ENCODE data around the gene LYPD6B.
A peak's percentile ranks its signal among the peaks of the same experiment; 100 is the strongest.

Gene LYPD6B

DNA sequence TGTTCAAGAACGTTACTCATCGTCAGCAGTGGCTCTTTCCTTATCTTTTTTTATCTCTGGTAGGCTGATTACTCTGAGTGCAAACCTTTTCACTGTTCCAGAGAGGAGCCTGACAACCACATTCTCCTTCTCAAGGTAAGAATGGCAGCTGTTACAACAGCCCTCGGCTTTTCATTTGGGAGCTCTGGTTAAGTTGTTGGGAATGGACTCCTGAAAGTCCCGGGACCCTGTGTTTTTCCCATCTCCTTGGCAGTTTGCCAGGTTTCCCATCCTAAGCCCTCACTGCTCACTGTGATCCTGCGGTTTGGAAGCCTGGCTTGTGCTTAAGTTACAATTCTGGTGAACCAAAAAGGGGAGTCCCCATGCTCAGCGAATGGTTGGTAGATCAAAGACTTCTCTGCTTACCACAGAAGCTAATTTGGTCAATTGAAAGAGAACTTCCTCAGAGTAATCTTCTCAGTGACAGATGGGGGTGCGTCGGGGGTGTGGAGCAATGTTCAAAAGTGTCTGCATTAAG lies 122.3 kb downstream of the LYPD6B start:
- no peak for DNase-seq (ENCODE audit: low read depth in 2 of 2)

DNA sequence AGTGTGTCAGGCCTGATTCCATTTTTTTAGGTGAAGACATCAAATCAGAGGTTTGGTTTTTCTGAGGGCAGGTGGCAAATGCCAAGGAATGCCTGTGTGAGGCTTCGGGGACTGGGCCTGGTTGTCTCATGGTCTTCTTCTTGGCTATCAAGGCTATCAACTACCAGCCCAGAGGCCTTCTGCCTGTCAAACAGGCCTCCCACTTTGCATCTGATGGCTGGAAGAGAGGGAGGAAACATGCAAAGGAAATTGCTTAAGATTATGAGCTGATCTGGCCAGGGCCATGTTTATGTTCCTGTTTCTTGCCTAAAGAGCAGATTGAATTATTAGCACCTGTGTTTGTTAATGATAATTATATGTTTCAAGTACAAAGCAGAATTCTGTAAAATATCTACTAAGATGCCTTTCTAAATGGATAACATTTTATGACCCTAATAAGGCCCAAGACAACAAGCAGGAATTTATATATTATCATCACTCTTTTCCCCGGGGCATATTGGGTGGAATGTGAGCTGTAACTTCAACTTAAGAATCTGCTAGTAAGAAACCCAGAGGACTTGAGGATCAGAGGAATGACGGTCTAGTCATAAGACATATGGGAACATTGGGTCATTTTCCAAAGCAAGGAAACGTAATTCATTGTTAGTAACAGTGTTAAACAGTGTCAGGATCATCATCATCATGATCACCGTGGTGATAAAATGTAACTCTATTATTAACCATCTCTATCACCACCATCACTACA lies 123.2 kb downstream of the LYPD6B start:
- DNase-seq (ENCODE audit: low read depth in 2 of 2), result no peak

DNA sequence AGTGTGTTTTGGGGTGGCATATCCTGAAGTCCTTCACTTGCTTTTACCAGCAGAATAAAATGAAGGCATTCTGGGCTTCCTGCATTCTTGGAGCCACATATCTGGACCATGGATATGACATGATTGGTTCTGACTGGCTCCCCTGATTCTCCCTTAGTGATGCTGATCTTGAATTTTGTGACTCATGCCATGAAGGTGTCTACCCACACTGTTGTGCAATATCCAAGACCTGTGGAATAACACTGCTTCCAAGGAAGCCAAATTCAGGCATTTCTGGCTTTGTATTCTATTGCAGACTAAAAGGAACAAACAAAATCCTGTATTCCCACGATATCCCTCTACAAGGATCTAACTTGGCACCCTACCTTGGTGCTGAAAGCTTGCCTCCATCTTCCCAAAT lies 125.8 kb downstream of the LYPD6B start:
- no peak for DNase-seq (ENCODE audit: low read depth in 2 of 2)

DNA sequence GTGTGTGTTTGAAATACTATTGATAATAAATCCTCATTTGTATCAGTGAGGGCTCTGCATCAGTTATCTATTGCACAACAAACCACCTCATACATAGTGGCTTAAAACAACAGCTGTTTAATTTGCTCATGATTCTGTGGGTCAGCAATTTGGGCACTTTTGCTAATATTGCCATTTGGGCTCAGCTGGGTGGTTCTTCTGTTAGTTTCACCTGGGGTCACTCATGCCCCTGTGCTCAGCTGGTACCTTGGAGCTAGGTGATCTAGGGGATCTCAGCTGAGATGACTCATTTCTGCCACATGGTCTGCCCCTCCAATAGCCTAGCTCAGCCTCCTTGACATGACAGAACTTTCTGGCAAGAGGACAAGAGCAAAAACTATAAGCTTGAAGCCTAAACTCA lies 126.3 kb downstream of the LYPD6B start:
- no peak for DNase-seq (ENCODE audit: low read depth in 2 of 2)

DNA sequence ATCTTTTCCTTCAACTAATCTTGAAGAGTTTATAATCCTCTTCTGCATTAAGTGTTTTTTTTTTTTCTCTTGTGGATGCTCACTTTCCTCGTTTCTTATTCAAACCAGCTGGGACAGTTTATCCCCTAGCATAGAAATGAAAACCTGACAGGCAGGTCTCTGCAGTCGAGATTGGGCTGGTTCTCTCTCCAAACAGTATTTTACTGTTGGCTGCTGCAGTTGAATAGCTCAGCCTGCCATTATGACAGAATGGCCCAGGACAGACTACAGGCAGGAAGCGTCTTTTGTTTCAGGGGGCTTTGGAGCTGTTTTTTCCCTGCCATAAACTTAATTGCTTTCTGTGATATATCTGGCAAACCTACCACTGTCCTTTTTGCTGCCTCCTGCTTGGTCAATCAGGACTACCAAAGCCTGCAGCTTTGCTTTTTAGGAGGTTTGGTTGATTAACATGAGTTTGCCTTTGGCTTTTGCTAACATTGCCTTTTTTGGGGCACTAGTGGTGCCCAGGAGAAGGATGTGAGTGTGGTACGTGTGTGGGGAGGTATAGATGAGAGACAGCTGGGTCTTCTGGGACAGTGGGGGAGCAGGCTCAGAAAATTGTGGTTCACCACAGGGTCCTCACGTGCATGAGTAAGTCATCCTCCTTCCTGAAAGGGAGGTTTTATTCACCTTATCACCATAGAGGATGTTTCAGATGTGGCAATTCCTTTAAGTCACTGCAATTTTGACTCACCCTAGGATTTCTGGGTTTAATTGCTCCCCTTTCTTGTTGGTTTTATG lies 128.7 kb downstream of the LYPD6B start:
- DNase-seq (ENCODE audit: low read depth in 2 of 2), result no peak

DNA sequence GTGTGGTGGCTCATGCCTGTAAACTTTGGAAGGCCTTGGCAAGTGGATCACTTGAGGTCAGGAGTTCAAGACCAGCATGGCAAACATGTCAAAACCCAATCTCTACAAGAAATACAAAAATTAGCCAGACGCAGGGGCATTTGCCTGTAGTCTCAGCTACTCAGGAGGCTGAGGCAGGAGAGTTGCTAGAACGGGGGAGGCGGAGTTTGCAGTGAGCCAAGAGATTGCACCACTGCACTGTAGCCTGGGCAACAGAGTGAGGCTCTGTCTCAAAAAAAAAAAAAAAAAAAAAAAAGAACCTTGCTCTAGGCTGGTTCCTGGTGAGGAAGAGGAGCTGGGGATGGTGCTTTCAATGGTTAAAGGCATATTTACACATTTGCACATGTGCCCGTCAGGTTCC lies 129.4 kb downstream of the LYPD6B start:
- no peak for DNase-seq (ENCODE audit: low read depth in 2 of 2)

DNA sequence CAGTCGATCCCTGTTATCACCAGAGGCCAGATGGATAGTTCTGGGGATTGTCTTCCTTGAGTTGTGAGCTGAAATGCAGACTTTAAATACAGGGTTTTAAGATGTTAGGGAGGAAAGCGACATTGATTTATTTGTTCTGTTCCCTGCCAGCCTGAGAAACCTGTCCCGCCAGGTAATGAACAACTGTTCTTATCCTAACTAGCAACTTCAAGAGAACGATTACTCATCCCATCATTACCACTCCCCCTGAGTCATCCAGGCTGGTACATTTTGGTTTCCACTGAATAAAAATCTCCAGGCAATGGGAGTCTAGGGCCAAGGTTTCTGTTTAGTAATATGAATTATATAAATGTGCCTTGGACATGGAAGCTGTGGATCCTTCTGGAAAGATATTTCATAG lies 131.2 kb downstream of the LYPD6B start:
- DNase-seq (ENCODE audit: low read depth in 2 of 2), result no peak

DNA sequence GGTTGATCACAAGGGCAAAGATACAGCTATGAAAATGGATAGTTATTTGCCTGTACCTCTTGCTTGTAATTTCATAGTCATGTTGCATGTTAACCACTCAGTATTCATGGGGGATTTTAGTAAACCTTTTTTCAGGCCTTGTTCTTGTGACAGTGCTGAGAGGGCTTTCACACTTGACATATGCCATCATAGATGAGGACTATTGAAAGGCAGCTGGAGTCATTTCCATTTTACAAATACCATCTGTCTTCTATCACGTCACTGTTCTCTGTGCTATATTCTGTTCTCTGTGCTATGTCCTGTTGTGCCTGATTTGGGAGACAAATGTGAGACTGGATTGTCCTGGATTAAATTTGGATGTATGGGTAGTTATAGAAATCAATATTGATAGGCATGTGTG lies 131.7 kb downstream of the LYPD6B start:
- DNase-seq (ENCODE audit: low read depth in 2 of 2), result no peak

DNA sequence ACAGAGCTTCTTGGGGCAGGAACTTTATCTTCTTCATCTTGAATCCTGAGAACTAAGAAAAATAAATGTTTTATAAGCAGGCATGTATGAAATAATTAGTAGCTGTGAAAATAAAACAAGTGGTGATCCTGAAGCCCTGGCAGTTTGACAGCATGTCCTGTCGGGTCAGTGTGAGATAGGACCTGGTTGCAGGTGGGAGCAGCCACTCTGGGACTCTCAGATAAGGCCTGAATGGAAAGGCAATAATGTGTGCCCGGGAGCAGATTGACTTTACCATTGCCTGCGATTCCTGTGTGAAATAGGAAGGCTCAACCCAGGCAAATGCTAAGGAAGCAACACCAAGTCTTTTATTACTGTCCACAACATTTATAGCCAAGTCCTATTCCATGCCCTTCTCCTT lies 132.4 kb downstream of the LYPD6B start:
- no peak for DNase-seq (ENCODE audit: low read depth in 2 of 2)

DNA sequence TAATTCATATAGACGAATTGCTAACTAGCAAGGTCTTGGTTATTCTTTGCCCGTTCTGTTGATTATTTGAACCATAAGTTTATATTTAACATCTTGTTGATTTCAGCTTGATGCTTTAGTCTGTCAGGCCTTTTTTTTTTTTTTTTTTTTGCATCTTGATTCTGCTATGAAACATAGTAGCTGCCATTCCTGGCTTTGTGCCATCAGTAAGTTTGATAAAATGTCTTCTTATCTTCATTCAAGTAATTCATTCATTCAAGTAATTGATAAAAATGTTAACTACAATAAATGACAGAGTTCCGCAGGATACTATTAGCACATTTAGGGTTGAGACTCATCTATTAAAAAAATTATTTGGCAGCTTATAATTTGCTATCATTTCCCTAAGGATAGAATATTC lies 134.7 kb downstream of the LYPD6B start:
- no peak for DNase-seq (ENCODE audit: low read depth in 2 of 2)

DNA sequence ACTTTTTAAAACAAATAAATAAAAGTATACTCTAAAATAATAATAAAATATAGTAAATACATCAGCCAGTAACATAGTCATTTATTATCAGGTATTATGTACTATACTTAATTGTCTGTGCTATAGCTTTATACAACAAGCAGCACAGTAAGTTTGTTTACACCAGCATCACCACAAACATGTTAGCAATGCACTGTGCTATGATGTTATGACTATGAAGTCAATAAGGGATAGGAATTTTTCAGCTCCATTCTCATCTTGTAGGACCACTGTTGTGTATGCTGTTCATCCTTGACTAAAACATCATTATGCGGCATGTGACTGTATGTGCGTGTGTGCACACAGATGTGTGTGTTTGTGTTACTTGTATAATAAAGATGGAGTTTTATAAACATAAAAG lies 137.5 kb downstream of the LYPD6B start:
- no peak for DNase-seq (ENCODE audit: low read depth in 2 of 2)

DNA sequence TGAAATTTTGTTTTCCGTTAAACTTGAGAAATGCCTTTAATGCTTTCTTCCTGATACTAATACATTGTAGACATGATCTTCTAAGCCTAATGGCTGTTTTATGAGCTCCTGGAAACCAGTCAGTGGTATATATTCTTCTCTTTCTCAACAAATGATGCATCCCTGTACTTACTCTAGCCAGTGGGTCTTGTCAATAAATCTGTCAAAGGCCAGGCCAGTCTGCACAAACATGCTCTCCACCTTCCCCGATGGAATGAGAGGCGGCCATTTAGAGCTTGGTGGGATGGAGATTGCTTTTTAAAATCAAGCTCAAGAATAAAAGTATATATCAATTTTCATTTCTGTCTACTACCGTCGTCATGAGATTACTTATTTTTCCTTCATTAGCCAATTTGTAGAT lies 140.1 kb downstream of the LYPD6B start:
- DNase-seq (ENCODE audit: low read depth in 2 of 2), result no peak

DNA sequence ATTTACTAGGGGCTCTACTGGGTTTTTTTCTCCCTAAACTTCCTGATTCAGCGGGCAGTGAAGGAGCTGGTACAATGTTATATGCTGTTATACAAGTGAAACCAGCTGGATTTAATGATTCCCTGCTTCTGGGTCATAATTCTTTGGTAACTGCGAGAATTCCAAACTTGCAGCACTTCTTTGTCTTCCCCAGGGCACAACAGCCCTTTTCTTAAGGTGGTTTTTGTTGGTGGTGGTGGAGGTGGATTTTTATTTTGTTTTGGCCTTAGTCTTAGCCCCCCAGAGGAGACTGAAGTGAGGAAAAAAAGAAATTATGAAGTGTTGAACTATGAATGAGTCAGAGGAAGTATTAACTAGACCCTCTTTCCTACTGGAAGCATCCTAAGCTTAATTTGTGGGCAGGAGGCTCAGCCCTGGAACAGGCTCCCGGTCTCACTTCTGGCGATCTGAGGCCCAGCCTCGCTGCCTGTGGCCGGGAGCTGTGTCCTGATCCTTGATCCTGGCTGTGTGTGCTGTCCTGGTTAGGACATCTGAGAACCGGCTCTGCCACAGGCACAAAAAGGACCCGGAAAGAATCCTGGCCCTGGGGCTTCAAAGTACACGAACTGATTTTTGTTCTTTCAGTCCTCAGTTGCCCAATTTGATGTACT lies 141.9 kb downstream of the LYPD6B start:
- DNase-seq (ENCODE audit: low read depth in 2 of 2), result peak; percentile 52 to 54

DNA sequence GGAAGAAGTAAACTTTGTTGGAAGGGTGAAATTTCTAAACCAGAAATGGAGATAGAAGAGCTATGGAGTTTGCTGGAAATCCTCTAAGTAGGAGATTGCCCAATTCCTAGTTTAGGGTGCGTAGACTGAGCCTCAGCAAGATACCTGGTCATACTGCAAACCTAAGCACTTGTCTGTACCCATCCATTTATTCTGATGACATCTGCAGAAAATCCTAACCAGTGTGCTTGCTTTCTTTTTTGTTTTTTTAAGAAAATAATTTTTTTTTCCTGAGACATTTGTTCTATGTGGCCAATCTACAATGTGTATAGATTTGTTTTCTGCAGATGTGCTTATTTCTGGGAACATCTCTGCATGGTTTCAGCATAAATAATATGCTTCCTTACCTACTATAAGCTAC lies 144.7 kb downstream of the LYPD6B start:
- no peak for DNase-seq (ENCODE audit: low read depth in 2 of 2)

DNA sequence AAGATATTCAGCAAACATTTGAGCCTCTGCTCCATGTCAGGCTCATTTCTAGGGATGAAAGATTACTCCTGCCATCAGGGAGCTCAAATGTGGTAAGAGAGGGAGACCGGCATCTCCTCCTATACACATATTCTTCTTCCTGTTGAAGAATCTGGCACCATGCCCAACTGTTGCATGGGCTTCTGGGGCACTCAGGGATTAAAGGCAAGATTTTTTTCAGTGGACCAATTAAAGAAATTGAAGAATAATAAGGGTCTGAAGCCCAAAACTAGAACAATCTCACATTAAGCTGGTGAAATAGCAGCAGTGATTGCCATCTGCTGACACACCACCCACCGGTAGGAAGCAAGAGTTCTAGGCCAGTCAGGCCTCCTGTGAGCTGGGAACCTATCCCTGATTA lies 146.5 kb downstream of the LYPD6B start:
- no peak for DNase-seq (ENCODE audit: low read depth in 2 of 2)

DNA sequence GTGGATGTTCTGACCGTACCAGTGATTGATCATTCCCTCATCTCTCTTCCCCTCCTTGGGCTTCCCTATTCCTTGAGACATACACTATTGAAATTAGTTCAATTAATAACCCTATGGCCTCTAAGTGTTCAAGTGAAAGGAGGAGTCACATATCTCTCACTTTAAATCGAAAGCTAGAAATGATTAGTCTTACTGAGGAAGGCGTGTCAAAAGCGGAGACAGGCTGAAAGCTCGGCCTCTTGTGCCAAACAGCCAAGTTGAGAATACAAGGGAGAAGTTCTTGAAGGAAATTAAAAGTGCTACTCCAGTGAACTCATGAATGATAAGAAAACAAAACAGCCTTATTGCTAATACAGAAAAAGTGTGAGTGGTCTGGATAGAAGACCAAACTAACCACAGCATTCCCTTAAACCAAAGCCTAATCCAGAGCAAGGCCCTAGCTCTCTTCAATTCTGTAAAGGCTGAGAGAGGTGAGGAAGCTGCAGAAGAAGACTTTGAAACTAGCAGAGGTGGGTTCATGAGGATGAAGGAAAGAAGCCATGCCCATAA lies 147.5 kb downstream of the LYPD6B start:
- no peak for DNase-seq (ENCODE audit: low read depth in 2 of 2)

DNA sequence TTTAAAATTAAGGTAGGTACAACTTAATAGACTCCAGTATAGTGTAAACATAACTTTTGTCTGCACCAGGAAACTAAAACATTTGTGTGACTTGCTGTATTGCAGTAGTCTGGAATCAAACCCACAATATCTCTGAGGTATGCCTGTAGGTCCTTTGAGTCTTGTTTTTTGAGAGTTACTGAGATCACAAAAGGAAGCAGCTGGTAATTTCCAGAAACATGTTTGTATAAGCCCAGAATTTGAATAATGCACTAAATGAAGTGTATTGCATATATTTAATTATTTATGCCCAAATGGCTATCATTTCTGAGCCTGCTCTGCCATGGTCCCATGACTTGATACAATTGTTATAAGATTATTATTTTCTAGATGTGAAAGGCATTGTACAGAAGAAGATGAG lies 148.6 kb downstream of the LYPD6B start:
- DNase-seq (ENCODE audit: low read depth in 2 of 2), result no peak

DNA sequence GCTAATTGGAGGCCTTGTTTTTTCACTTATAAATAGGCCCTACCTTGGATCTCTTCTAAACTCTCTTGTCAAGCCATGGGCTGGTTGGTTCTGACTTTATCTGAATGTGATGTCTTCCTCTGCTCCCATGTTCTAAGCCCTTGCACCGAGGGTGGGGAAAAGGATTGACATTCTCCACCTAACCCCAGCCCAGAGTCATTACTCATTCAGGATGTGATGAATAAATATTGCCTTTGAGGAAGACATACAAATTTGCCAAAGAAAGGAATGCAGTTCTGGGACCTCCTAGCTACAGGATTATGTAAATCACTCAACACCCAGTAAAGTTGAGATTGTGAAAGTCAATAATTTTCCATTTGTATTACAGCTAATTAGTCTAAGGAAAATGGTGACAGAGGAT lies 149.8 kb downstream of the LYPD6B start:
- no peak for DNase-seq (ENCODE audit: low read depth in 2 of 2)

DNA sequence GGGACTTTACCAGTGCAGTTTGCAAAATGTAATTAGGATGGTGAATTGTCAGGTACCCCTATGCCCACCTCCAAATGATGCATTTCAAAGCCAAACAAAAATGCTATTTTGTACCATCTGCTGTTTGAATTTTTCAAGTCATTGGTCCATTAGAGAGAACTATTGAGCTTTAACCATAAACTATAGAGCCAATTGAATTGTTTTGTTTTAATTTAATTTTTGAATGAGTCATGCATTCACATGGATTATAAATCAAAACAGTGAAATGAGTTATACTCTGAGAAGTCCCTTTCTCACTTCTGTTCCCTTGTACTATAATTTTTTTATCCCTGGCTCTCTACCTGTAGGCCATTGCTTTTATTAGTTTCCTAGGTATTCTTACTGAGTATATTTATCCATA lies 151.3 kb downstream of the LYPD6B start:
- DNase-seq (ENCODE audit: low read depth in 2 of 2), result no peak

DNA sequence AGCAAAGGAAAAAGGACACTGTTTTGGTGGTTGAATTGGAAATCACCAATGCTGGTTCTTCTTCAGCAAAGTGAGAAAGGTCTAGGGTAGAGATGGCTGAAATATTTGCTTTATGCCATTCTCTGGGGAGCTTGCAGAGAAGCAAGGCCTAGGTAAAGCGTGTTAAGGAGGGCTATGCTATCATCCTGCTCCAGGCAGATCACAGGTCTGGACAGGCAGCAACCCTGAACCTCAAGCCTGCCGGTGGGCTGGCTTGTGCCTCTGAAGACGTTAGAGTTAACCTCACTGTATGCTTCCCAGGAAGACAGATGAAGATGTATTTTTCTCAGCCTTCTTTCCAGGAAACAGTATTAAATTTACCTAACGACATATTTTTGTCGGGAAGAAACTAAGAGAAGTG lies 153.4 kb downstream of the LYPD6B start:
- no peak for DNase-seq (ENCODE audit: low read depth in 2 of 2)

DNA sequence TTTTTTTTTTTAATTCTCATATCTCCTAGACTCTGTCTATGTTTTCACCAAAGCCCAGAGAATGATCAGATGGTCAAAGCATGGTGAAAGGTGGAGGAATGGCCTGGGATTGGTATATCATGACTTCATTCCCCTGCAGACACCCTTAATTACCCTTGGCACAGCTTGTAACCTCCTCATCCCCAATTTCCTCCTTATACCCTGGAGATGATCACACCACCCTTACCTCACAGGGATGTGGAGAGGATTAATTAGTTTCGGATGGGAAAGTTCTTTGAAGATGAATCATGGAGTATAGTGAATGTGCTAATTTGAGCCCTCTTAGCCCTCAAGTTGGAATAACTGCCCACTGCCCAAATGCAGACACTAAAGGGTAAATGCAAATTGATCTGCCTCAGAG lies 153.9 kb downstream of the LYPD6B start:
- peak in 1 of 2 experiments; percentile 39 for DNase-seq (ENCODE audit: low read depth in 2 of 2)

DNA sequence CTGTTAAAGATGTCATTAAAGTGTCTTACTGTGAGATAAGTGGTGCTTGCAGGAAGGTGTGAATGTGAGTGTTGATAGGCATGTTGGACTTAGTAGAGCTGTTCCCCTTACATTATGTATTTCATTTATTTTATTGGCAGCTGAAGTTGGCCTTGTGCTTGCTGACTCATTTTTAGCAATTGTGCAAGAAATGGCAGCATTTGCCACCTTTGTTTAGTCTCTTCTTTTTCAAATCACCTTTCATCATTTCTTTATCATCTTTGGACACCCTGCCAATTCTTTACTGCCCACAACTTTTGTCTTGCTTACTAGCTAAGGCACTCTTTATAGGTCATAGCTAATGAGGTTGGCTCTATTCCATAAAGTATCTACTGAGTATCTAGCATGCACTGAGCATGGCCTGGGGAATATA lies 161.6 kb downstream of the LYPD6B start:
- peak; percentile 81 to 84 for DNase-seq (ENCODE audit: low read depth in 2 of 2)
